GM19455 (cell line): Measurements from ENCODE around the gene TFAP2D.

ENCODE experiments used
- ATAC-seq: cut with Tn5 transposase; IDR thresholded peaks from one replicate; pipeline ENCODE4 v1.9.1; 2021; ENCODE audit not compliant: unreplicated experiment

TFAP2D gene

DNA sequence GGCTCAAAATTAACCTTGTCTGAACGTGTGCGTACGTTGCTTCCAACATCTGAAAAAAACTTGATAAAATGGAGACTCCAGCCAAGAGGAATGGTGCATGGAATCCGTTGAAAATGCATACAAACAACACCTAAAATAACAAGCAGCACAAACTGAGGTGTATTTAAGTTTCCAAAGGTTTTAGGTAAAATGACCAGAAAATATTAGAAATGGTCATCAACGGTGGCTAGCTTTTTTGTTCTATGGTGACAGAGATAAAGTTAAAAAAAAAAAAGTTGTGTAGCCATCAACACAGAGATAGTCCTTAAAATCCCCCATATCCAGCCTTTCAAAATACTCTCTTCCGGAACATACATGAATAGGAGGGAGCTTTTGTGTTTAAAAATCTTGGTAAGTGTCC is 104.7 kb downstream of the TFAP2D start:
- no peak for ATAC-seq

DNA sequence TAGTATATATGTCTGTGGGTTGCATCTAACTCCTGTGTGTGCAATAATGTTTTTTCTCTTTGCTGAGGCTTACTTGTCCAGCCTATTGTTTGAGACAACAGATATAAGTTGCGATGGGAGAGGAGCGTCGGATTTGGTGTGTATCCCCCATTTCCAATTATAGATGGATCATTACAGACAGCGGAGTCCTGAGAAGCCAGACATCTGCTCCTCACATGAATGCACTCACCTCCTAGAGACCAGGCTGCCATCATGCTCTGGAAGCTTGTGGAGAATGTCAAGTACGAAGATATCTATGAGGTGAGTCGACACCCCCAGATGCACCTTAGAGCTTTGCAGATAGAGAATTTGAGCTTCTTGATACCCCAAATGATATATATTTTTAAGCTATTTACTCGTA is 105.3 kb downstream of the TFAP2D start, which contains the start of gene TFAP2B:
Gene TFAP2B (plus strand): TSS at position 199 of the 400 bp plus-strand sequence. CDS start 21 bp downstream, at position 220.
- no peak for ATAC-seq

DNA sequence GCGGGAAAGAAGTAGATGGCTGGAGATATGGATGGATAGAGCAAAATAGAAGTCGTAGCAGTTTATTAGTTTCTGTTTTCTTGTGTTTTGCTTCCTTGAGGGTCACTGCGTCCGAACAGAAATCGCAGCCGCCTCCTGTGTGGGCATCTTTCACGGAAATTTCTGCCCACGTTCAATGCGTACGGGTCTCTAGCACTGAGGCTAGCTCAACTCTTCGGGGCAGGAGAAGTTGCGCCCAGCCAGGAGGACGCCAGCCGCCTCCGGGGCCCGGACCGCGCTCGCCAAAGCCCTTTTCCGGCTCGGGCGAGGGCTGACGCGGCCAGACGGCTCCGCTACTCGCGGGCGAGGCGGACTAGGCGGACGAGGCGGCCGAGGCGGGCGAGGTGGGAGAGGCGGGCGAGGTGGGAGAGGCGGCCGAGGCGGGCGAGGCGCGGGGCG is 106.2 kb downstream of the TFAP2D start:
- no peak for ATAC-seq

DNA sequence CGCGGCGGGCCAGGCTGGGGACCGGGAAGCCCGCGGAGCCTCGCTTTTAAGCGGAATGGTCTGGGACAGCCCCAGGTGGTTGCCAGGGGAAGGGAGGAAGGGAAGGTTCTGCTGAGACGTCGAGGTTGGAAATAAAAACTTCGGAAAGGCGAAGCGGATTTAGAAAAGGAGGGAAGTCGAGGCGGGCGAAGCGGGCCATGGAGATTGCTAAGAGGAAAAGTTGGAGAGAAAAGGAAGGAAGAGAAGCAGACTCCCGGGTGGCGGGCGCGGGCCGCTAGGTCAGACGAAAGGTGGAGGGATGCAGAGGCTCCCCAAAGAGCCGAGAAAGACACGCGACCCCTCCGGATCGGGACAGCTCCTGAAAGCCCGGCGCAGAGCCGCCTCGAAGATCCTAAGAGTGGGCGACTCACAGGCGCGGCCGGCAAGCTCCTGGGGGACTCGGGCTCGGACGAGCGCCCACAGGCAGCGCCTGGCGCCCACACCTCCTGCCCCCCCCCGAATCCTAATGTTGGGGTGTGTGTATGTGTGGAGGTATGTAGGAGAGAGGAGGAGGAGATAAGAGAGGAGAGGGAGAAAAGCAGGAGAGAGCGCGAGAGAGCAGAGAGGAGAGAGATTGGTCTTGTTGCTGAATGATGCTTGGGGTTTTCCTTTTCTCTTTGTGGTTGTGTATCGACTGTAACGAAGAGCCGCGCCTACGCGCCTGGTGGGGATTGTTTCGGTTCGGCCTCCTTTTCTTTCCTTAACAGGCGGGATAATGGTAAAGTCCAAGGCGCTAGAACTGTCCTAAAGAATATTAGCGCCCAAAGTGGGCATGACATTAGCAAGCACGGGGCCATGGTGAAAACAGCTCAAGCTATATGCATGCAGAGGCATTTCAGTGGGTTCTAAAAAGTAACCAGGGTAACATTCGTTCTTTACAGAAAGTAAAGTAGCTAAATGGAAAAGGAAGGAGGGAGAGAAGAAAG is 106.9 kb downstream of the TFAP2D start:
- ATAC-seq, result no peak

DNA sequence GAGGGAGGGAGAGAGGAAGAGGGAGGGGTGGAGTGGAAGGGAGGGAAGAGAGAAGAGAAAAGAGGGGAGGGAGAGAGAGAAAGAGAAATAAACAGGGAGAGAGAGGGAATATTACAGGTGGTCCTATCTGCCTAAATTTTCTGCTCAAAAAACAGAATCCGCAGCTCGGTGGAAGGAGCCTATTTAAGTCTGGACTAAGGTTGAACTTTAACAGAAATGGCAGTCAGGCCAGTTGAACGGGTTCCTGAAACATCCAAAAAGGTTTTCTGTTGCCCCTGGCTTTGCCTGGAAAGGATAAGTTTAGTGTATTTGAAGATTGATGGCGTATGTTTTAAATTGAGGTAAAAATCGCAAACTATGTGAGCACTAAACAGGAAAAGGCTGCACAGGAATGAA is 107.5 kb downstream of the TFAP2D start:
- no peak for ATAC-seq

DNA sequence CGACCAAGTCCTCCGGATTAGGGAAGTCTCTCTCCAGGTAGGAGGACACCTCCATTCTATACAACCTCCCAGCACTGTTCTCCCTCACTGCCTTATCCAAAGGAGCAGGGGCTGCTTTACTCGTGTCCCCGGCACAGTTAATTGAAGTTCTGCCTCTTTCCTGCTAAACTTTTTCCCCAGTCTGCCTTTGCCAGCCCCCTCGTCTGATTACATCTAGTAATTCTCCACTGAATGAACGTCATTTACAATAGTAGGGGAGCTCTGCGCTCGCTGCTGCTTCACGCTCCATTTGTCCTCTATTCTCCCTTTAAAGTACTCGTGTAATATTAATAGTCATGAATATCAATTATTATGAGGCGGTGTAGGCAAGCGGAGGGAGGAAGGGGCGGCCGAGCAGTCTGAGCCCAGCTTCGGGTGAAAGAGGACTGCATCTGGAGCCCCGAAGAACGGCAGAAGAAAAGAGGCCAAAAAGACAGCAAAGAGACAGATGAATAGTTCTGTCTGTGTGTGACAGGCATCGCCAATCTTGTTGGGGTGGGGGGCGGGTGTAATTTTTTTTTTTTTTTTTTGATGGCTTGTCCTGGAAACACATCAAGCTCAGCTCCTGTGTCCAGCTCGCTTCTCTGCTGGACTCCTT is 108.2 kb downstream of the TFAP2D start:
- ATAC-seq, result no peak

DNA sequence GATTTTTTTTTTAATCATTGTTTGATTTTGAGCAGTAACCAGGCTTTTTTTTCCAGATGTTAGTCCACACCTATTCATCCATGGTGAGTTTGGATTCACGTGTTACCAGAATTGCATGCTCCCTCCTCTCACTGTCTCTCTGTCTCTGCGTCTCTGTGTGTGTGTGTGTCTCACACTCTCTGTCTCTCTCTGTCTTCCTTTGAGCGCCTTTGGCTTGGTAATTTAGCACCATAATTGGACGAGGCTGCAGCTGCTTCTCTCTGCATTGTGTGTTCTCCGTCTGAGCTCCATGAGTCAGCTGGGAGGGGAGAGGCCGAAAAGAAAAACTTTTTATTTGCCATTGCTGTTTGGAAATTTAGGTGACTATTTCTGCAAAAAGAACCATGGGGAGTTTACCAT is 108.8 kb downstream of the TFAP2D start:
- no peak for ATAC-seq
